Measurements from ENCODE around the gene SCYGR2.

DNA sequence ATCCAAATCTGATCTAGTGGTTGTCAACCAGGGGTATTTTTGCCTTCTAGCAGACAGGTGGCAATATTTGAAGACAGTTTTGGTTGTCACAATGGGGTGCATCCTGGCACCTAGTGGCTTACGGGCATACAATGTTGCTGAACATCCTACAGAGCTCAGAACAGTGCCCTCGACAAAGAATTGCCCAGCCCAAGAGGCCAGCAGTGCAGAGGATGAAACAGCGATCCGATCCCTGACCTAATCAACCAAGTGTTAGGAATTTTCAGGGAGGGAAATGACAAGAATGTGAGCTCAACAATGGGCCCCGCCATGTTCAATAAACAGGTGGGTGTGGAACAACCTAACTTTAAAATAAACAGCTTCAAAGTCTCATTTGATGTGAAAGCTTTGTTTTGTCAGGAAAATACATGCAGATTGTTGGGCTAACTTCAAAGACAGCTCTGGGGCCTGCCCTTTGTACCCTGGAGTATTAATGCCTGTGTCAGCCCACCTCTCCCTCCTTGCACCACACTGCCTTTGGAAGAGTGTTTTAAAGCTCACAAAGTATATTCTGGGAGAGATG, 45.4 kb downstream of the SCYGR2 start:
- TF ChIP-seq, protein P1, sequence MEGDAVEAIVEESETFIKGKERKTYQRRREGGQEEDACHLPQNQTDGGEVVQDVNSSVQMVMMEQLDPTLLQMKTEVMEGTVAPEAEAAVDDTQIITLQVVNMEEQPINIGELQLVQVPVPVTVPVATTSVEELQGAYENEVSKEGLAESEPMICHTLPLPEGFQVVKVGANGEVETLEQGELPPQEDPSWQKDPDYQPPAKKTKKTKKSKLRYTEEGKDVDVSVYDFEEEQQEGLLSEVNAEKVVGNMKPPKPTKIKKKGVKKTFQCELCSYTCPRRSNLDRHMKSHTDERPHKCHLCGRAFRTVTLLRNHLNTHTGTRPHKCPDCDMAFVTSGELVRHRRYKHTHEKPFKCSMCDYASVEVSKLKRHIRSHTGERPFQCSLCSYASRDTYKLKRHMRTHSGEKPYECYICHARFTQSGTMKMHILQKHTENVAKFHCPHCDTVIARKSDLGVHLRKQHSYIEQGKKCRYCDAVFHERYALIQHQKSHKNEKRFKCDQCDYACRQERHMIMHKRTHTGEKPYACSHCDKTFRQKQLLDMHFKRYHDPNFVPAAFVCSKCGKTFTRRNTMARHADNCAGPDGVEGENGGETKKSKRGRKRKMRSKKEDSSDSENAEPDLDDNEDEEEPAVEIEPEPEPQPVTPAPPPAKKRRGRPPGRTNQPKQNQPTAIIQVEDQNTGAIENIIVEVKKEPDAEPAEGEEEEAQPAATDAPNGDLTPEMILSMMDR (IDR thresholded peaks at IDR 0.05) = no peak
- no peak for TF ChIP-seq EP300 (IDR thresholded peaks at IDR 0.05)
- no peak for TF ChIP-seq POLR2A (IDR thresholded peaks at IDR 0.05)

All from ovary (tissue), 3 donors.